GM10847 (cell line): ENCODE measurements around the gene TRMT1.
A peak's percentile ranks its signal among the peaks of the same experiment; 100 is the strongest.

ENCODE experiments used
- POLR2A ChIP-seq: IDR thresholded peaks from 2 replicates; pipeline ENCODE4 v1.6.1; 2011; ENCODE audit not compliant: insufficient read length; ENCODE audit errors: extremely low read depth

Gene TRMT1

DNA sequence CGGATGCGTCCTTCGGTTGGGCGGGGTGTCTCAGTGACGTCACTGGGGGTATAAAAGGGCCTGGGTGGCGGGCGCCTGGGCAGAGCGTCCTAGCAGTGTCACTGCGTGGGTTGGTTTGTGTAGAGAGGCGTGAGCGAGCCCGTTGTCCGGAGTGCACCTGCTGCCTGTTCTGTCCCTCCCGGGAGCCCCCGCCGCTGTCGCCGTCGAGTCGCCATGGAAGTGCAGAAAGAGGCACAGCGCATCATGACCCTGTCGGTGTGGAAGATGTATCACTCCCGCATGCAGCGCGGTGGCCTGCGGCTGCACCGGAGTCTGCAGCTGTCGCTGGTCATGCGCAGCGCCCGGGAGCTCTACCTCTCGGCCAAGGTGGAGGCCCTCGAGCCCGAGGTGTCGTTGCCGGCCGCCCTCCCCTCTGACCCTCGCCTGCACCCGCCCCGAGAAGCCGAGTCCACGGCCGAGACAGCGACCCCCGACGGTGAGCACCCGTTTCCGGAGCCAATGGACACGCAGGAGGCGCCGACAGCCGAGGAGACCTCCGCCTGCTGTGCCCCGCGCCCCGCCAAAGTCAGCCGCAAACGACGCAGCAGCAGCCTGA lies 36.5 kb upstream of the TRMT1 start:
- peak; percentile 100 for TF ChIP-seq POLR2A

DNA sequence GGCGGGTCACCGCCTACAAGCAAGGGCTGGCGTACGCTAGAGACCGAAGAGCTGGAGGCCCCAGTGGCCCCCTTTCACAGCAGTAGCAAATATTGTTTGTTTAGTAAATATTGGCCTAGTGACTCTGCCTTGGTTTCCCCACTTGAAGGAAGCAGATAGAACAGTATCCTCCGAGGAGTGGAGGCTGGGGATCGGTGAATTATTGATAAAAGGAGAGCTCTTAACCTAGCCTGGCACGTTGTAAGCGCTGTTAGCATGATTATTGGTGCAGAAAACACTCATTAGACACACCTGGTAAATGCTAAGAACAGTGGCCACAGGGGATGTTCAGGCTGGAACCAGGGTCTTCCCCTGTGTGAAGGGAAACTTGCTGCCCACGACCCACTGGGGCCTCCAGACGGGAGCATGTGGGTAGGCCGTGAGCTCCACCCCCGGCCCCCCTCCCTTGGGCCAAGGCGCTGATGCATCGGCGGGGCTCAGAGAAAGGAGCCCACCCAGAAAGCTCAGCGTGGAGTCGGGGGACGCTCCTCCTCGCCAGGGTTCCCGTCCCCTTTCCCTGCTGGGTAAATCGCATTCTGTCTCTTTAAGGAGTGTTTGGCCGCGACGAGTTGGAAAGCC lies 35.9 kb upstream of the TRMT1 start:
- TF ChIP-seq POLR2A, result no peak

GRCh38 chr19:13151605-13152355 lies 35.2 kb upstream of the TRMT1 start:
- TF ChIP-seq POLR2A, result peak; percentile 41

- no peak for TF ChIP-seq POLR2A
Observed at GRCh38 chr19:13150931-13151604, 34.5 kb upstream of the TRMT1 start.

DNA sequence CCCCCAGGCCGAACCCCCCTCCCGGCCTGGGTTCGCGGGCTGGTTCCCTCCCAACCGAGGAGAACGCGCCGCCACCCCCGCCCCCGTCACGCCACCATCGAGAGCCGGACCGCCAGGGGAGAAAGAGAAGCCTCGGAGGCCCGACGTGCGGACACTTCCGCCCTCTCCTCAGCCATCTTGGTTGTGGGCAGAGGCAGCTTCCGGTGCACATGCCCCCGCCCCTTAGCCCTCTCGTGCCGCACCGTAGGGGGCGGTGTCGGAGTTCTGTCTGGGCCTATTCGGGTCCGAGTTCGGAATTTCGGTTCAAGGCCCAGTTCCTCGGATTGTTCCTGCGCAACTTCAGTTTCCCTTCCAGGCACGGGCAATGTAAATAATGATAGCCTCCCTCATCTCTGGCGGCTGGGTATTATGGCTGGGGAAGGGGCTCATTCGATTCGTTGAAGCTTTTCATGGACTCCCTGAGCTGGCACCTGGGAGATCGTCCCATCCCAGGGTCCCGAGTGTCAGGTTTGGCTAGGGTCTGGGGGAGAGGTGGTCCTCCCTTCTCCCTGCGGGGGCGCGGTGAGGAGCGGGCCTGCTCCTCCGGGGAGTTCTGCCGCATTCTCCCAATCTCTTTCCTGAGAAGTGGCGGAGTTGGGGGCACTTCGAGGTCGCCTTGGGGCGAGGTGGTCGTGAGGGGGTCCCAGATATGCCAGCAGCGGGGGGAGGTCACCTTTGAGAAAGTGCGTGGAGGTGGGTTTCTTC lies 33.8 kb upstream of the TRMT1 start, which contains the start of the genes IER2 and STX10:
Gene IER2 (plus strand): TSS at position 225 of the 744 bp plus-strand sequence. CDS start 2,776 bp downstream, outside the sequence.
Gene STX10 (minus strand): TSS at position 189 of the 744 bp plus-strand sequence. CDS start 202 bp downstream, outside the sequence.
- TF ChIP-seq POLR2A, result no peak

GRCh38 chr19:13149628-13150186 lies 33.2 kb upstream of the TRMT1 start:
- TF ChIP-seq POLR2A, result no peak

DNA sequence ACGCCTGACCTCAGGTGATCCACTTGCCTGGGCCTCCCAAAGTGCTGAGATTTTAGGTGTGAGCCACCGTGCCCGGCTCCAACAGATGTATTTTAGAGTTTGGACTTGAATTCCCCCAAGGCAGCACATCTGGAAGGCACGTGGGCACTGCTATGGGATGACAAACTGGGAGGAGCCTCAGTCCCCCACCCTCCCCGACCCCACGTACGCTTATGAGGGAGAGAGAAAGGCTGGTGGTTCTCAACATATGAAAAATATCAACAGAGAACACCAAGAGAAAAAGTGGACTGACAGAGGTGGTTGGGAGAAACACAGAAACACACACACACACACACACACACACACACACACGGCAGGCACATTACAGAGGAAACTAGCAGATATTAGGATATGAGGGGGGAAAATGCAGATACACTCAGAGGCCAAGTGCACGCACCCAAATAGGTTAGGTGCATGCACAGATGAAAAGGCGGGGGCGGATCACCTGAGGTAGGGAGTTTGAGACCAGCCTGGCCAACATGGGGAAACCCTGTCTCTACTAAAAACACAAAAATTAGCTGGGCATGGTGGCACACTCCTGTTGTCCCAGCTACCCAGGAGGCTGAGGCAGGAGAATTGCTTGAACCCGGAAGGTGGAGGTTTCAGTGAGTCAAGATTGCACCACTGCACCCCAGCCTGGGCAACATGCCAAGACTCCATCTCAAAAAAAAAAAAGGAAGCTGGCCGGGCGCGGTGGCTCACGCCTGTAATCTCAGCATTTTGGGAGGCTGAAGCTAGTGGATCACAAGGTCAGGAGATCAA lies 30.4 kb upstream of the TRMT1 start:
- no peak for TF ChIP-seq POLR2A

- TF ChIP-seq POLR2A, result no peak
Observed at GRCh38 chr19:13139633-13140311, 23.2 kb upstream of the TRMT1 start.

DNA sequence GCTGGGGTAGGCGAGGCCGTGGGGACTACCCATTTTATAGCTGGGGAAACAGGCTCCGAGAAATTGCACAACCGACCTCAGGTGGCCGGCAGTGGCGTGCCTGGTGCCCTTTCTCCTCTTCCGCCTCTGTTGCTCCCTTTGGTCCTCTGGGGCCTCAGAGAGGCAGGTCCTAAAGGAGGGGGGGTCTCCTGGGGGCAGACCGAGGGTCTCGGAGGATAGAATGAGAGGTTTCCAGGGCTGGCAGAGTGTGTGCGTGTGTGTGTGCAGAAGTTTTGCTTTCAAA lies 22.3 kb upstream of the TRMT1 start:
- TF ChIP-seq POLR2A, result no peak

DNA sequence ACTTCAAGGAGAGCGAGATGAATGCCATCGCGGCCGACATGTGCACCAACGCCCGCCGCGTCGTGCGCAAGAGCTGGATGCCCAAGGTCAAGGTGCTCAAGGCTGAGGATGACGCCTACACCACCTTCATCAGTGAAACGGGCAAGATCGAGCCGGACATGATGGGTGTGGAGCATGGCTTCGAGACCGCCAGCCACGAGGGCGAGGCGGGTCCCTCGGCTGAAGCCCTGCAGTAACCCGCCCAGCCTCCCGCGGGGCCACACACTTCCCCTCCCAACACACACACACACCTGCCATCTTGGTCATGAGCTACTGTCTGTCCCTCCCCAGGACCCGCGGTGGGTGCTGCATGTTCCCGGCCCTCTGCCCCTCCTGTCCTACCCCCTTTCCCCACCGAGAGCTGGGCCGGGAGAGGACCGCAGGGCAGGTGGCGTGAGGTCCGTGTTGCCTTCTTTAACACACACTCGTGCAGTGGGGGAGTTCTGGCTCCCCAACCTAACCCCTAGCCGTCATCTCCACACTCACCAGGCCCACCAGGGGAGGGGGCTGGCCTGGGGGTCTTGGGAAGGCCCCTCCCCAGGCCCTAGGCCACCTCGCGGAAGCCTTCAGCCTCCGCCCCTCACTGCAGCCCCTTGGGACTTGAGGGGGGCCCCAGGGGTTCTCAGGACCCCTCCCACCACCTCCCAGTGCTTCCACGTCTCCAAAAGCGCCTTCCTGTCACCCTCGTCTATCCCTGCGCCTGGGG lies 21.8 kb upstream of the TRMT1 start:
- no peak for TF ChIP-seq POLR2A

DNA sequence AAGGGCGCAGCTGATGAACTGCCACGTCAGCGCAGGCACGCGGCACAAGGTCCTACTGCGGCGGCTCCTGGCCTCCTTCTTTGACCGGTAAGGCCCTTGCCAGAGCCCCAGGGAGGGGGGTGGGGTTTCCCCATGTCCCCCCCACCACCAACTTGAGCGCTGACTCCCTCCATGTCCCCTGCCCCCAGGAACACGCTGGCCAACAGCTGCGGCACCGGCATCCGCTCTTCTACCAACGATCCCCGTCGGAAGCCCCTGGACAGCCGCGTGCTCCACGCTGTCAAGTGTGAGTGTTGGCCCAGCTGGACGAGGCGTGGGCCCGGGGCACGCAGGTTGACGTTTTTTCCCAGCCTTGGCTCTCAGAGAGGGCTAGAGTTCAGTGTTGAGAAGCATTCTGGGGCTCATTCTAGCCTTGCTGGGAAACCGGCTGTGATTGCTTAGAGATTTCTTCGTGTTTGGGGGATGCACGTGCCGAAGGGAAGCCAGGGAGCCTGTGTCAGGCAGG lies 20.8 kb upstream of the TRMT1 start:
- no peak for TF ChIP-seq POLR2A
